ENCODE data around the gene CCNK. TPM values are rescaled to one million over a fixed set of nuclear protein-coding genes. Genes with fewer than 3 reads are reported as not detected.

CCNK gene
- total RNA-seq, 2 experiments from 2014 or later: 90.2 to 98.8 TPM

- CTCF ChIA-PET: interaction anchor here (0.8 kb wide), 1 partner anchor 118 kb away, joined by 3 read pairs; no protein-coding TSS in a partner anchor
- peaks cover 26% of the 10 kb centered on the region for H3K36me3 Mint-ChIP-seq (ENCODE audit: low read depth)
- no peak overlapping the region for H3K4me3 Mint-ChIP-seq
- DNase-seq: no peak
- no peak for TF ChIP-seq CTCF (IDR thresholded peaks at IDR 0.05)
- POLR2A ChIA-PET: no interaction called here
- no peaks in the 10 kb centered on the region for H3K4me1 Mint-ChIP-seq (ENCODE audit: low read depth)
- ATAC-seq: no peak
- H3K27ac Mint-ChIP-seq: no peak overlapping the region
- intact Hi-C loops (cut with micrococcal nuclease): no loop called here
- no peaks in the 10 kb centered on the region for H3K9me3 Mint-ChIP-seq
- no peaks in the 10 kb centered on the region for H3K27me3 Mint-ChIP-seq
Measured at GRCh38 chr14:99510556-99511139, 29.4 kb downstream of the CCNK start.

GRCh38 chr14:99511421-99512109, 30.4 kb downstream of the CCNK start:
- no peak for ATAC-seq
- intact Hi-C loops (cut with micrococcal nuclease): no loop called here
- Mint-ChIP-seq H3K36me3 (ENCODE audit: low read depth) (peaks cover 21% of the 10 kb centered on the region), H3K9me3 (no peaks in the 10 kb centered on the region), H3K27ac (no peak overlapping the region), H3K4me3 (no peak overlapping the region), H3K4me1 (ENCODE audit: low read depth) (no peaks in the 10 kb centered on the region), H3K27me3 (no peaks in the 10 kb centered on the region)
- TF ChIP-seq CTCF (IDR thresholded peaks at IDR 0.05): no peak
- ChIA-PET CTCF (interaction anchor here (0.8 to 1.3 kb wide), 3 partner anchors 45 to 117 kb away, joined by 3 to 4 read pairs (median 3); no protein-coding TSS in a partner anchor), POLR2A (no interaction called here)
- DNase-seq: no peak

GRCh38 chr14:99512110-99512449, 30.9 kb downstream of the CCNK start:
- no peaks in the 10 kb centered on the region for H3K4me1 Mint-ChIP-seq (ENCODE audit: low read depth)

GRCh38 chr14:99512571-99513182, 31.5 kb downstream of the CCNK start:
- DNase-seq (no peak), ATAC-seq (no peak)
- Mint-ChIP-seq H3K9me3 (no peaks in the 10 kb centered on the region), H3K27me3 (no peaks in the 10 kb centered on the region), H3K4me3 (no peak overlapping the region), H3K4me1 (ENCODE audit: low read depth) (no peaks in the 10 kb centered on the region), H3K27ac (no peak overlapping the region), H3K36me3 (ENCODE audit: low read depth) (peaks cover 11% of the 10 kb centered on the region)
- POLR2A ChIA-PET: no interaction called here
- intact Hi-C loops (cut with micrococcal nuclease): no loop called here
- CTCF ChIA-PET: interaction anchor here (0.6 to 1.4 kb wide), 4 partner anchors 43 to 170 kb away, joined by 3 to 4 read pairs (median 3); no protein-coding TSS in a partner anchor
- no peak for TF ChIP-seq CTCF (IDR thresholded peaks at IDR 0.05)

More at GRCh38 chr14:99512110-99512449, 30.9 kb downstream of the CCNK start:
- ATAC-seq (no peak), DNase-seq (no peak)
- H3K4me3 Mint-ChIP-seq: no peak overlapping the region
- no peak overlapping the region for H3K27ac Mint-ChIP-seq
- H3K9me3 Mint-ChIP-seq: no peaks in the 10 kb centered on the region
- no peak for TF ChIP-seq CTCF (IDR thresholded peaks at IDR 0.05)
- CTCF ChIA-PET: interaction anchor here (0.6 to 1.3 kb wide), 4 partner anchors 44 to 170 kb away, joined by 3 to 4 read pairs (median 3); no protein-coding TSS in a partner anchor
- POLR2A ChIA-PET: no interaction called here
- no peaks in the 10 kb centered on the region for H3K27me3 Mint-ChIP-seq
- intact Hi-C loops (cut with micrococcal nuclease): no loop called here
- peaks cover 16% of the 10 kb centered on the region for H3K36me3 Mint-ChIP-seq (ENCODE audit: low read depth)

All from activated CD8-positive, alpha-beta T cell treated with anti-CD3 and anti-CD28 coated beads for 36 hours (primary cell).